ENCODE results near the gene DLD. TPM values are rescaled to one million over a fixed set of nuclear protein-coding genes. Genes with fewer than 3 reads are reported as not detected.

DLD gene
- total and polyA plus RNA-seq, 2 experiments from 2014 or later = 38.1 to 76.2 TPM

DNA sequence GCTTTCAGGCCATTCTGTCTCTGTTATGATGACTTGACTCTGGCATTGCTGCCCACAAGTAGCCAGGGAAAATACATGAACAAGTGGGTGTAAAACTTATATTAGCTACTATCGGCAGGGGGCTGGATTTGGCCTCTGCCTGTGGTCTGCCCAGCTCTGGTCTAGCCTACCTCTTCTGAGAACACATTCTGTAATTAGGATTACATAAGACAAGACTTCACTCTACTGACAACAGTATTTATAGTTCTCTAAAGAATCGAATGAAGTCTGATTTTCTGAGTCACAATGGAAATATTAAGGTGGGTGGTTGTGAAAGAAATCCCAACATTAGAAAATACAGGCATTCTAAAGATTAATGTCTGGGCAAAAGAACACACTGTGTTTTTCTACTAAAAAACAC is 55.5 kb downstream of the DLD start:
- Mint-ChIP-seq H3K9me3 (no peaks in the 10 kb centered on the region), H3K4me1 (peaks cover 7% of the 10 kb centered on the region), H3K4me3 (no peak overlapping the region), H3K36me3 (ENCODE audit: low read depth) (peaks cover 14% of the 10 kb centered on the region), H3K27ac (no peak overlapping the region), H3K27me3 (ENCODE audit: insufficient read depth, low read depth, poor library complexity) (peaks cover 11% of the 10 kb centered on the region)
- Histone ChIP-seq H3K27me3 (ENCODE audit: insufficient read depth) (no peaks in the 10 kb centered on the region), H3K4me3 (no peak overlapping the region), H3K27ac (ENCODE audit: low read depth) (no peak overlapping the region), H4K20me1 (replicated peaks; ENCODE audit: insufficient read depth) (no peaks in the 10 kb centered on the region), H3K79me2 (replicated peaks; ENCODE audit: insufficient read depth) (no peaks in the 10 kb centered on the region), H3K9me2 (ENCODE audit: insufficient read depth) (no peaks in the 10 kb centered on the region), H3K4me1 (ENCODE audit: insufficient read depth) (peaks cover 3% of the 10 kb centered on the region), H2AFZ (no peak overlapping the region), H3K4me2 (no peak overlapping the region), H3F3A (replicated peaks; ENCODE audit: low read depth) (no peaks in the 10 kb centered on the region), H3K36me3 (ENCODE audit: insufficient read depth) (peaks cover 10% of the 10 kb centered on the region)
- ATAC-seq (no peak), DNase-seq (ENCODE audit: low spot score) (no peak)
- TF ChIP-seq ZNF331 (CRISPR knock-in tag; IDR thresholded peaks at IDR 0.05; ENCODE audit: low read depth) = no peak
- TF ChIP-seq ZNF114 (CRISPR knock-in tag; IDR thresholded peaks at IDR 0.05) = no peak
- TF ChIP-seq JUNB (IDR thresholded peaks at IDR 0.05; ENCODE audit: unreplicated experiment) = no peak
- no peak for TF ChIP-seq NANOG (IDR thresholded peaks at IDR 0.05; ENCODE audit: borderline replicate concordance)
- TF ChIP-seq STAT1 (IDR thresholded peaks at IDR 0.05; ENCODE audit: unreplicated experiment) = no peak
- TF ChIP-seq POLR2AphosphoS5 (IDR thresholded peaks at IDR 0.05; ENCODE audit: low read depth) = no peak
- TF ChIP-seq, protein P1, sequence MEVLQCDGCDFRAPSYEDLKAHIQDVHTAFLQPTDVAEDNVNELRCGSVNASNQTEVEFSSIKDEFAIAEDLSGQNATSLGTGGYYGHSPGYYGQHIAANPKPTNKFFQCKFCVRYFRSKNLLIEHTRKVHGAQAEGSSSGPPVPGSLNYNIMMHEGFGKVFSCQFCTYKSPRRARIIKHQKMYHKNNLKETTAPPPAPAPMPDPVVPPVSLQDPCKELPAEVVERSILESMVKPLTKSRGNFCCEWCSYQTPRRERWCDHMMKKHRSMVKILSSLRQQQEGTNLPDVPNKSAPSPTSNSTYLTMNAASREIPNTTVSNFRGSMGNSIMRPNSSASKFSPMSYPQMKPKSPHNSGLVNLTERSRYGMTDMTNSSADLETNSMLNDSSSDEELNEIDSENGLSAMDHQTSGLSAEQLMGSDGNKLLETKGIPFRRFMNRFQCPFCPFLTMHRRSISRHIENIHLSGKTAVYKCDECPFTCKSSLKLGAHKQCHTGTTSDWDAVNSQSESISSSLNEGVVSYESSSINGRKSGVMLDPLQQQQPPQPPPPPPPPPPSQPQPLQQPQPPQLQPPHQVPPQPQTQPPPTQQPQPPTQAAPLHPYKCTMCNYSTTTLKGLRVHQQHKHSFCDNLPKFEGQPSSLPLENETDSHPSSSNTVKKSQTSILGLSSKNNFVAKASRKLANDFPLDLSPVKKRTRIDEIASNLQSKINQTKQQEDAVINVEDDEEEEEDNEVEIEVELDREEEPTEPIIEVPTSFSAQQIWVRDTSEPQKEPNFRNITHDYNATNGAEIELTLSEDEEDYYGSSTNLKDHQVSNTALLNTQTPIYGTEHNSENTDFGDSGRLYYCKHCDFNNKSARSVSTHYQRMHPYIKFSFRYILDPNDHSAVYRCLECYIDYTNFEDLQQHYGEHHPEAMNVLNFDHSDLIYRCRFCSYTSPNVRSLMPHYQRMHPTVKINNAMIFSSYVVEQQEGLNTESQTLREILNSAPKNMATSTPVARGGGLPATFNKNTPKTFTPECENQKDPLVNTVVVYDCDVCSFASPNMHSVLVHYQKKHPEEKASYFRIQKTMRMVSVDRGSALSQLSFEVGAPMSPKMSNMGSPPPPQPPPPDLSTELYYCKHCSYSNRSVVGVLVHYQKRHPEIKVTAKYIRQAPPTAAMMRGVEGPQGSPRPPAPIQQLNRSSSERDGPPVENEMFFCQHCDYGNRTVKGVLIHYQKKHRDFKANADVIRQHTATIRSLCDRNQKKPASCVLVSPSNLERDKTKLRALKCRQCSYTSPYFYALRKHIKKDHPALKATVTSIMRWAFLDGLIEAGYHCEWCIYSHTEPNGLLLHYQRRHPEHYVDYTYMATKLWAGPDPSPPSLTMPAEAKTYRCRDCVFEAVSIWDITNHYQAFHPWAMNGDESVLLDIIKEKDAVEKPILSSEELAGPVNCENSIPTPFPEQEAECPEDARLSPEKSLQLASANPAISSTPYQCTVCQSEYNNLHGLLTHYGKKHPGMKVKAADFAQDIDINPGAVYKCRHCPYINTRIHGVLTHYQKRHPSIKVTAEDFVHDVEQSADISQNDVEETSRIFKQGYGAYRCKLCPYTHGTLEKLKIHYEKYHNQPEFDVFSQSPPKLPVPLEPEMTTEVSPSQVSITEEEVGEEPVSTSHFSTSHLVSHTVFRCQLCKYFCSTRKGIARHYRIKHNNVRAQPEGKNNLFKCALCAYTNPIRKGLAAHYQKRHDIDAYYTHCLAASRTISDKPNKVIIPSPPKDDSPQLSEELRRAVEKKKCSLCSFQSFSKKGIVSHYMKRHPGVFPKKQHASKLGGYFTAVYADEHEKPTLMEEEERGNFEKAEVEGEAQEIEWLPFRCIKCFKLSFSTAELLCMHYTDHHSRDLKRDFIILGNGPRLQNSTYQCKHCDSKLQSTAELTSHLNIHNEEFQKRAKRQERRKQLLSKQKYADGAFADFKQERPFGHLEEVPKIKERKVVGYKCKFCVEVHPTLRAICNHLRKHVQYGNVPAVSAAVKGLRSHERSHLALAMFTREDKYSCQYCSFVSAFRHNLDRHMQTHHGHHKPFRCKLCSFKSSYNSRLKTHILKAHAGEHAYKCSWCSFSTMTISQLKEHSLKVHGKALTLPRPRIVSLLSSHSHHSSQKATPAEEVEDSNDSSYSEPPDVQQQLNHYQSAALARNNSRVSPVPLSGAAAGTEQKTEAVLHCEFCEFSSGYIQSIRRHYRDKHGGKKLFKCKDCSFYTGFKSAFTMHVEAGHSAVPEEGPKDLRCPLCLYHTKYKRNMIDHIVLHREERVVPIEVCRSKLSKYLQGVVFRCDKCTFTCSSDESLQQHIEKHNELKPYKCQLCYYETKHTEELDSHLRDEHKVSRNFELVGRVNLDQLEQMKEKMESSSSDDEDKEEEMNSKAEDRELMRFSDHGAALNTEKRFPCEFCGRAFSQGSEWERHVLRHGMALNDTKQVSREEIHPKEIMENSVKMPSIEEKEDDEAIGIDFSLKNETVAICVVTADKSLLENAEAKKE (CRISPR knock-in tag; IDR thresholded peaks at IDR 0.05) = no peak
- TF ChIP-seq, protein P2, sequence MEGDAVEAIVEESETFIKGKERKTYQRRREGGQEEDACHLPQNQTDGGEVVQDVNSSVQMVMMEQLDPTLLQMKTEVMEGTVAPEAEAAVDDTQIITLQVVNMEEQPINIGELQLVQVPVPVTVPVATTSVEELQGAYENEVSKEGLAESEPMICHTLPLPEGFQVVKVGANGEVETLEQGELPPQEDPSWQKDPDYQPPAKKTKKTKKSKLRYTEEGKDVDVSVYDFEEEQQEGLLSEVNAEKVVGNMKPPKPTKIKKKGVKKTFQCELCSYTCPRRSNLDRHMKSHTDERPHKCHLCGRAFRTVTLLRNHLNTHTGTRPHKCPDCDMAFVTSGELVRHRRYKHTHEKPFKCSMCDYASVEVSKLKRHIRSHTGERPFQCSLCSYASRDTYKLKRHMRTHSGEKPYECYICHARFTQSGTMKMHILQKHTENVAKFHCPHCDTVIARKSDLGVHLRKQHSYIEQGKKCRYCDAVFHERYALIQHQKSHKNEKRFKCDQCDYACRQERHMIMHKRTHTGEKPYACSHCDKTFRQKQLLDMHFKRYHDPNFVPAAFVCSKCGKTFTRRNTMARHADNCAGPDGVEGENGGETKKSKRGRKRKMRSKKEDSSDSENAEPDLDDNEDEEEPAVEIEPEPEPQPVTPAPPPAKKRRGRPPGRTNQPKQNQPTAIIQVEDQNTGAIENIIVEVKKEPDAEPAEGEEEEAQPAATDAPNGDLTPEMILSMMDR (conservative IDR thresholded peaks at IDR 0.05; ENCODE audit: low read depth in 2 of 2) = no peak

Data from GM23338 (cell line).